Panc1 (cell line): ENCODE data around the gene KLHL11. TPM values are rescaled to one million over a fixed set of nuclear protein-coding genes. Genes with fewer than 3 reads are reported as not detected.

Experiments used
- ATAC-seq: fragments of 200-7000 bp; cut with Tn5 transposase; 2 replicates; pipeline ENCODE4 v1.9.1; 2020; ENCODE audit warnings: mild to moderate bottlenecking, moderate library complexity
- BruUV-seq: library from RNA; stranded (reverse); fragments of 400-500 nt; replicated peaks from 2 replicates; lab custom pipeline; 2021; lab: Mats Ljungman, UMichigan
- CTCF ChIA-PET: fragments of 300-600 bp; sonication (Branson Sonifier 250); formaldehyde crosslinking; loops from one replicate; lab custom pipeline; 2022; ENCODE audit warnings: antibody characterized with exemption; lab: Charles Lee
- POLR2A ChIA-PET: fragments of 300-600 bp; sonication (Branson Sonifier 250); formaldehyde crosslinking; loops from one replicate; lab custom pipeline; 2022; ENCODE audit warnings: antibody characterized with exemption; lab: Charles Lee
- DNase-seq: peaks from one replicate; pipeline ENCODE4 v3.0.0-alpha.2; 2010; ENCODE audit warnings: low read depth, low spot score
- H3K27ac ChIP-seq: 2 replicates; pipeline ENCODE4 v1.5.1; 2011; ENCODE audit warnings: mild to moderate bottlenecking, low read length, inconsistent platforms
- H3K27me3 ChIP-seq: fragments of 200-500 bp; sonication (Bioruptor generic); 2 replicates; pipeline ENCODE4 v1.6.0; 2014; ENCODE audit warnings: low read length, inconsistent platforms; ENCODE audit not compliant: control insufficient read depth, insufficient read depth
- H3K36me3 ChIP-seq: fragments of 200-500 bp; sonication (Bioruptor generic); 2 replicates; pipeline ENCODE4 v1.5.1; 2014; ENCODE audit warnings: inconsistent platforms, mild to moderate bottlenecking, low read length, moderate library complexity; ENCODE audit not compliant: control insufficient read depth, insufficient read depth
- H3K4me1 ChIP-seq: 2 replicates; pipeline ENCODE4 v1.5.1; 2011; ENCODE audit warnings: inconsistent platforms, mild to moderate bottlenecking, low read length, moderate library complexity; ENCODE audit not compliant: control insufficient read depth, insufficient read depth
- H3K4me3 ChIP-seq, 2 experiments: 2 replicates each; pipeline ENCODE4 v1.5.1; 2011 to 2012; ENCODE audit warnings: low read depth in 2 of 2, low read length in 2 of 2, mild to moderate bottlenecking in 2 of 2, inconsistent platforms in 1 of 2, moderate library complexity in 1 of 2
- H3K9me3 ChIP-seq: fragments of 200-500 bp; sonication (Bioruptor generic); 2 replicates; pipeline ENCODE4 v1.5.1; 2014; ENCODE audit warnings: low read depth, mild to moderate bottlenecking, inconsistent platforms, low read length, moderate library complexity; ENCODE audit not compliant: control insufficient read depth, insufficient read depth
- CTCF ChIP-seq: fragments of 450-650 bp; IDR thresholded peaks from 2 replicates; pipeline ENCODE4 v1.5.1; 2017; ENCODE audit warnings: mild to moderate bottlenecking
- POLR2AphosphoS5 ChIP-seq: IDR thresholded peaks from 2 replicates; pipeline ENCODE4 v1.6.1; 2012; ENCODE audit warnings: mild to moderate bottlenecking, low read depth, low read length, moderate library complexity
- REST ChIP-seq, 2 experiments: IDR thresholded peaks; 2 replicates each; pipeline ENCODE4 v1.6.1; 2011 to 2012; ENCODE audit warnings: low read depth in 2 of 2, control low read depth in 1 of 2, low read length in 1 of 2, mild to moderate bottlenecking in 1 of 2, moderate library complexity in 1 of 2; ENCODE audit not compliant: insufficient read depth in 1 of 2
- SIN3A ChIP-seq: IDR thresholded peaks from 2 replicates; pipeline ENCODE4 v1.6.1; 2012; ENCODE audit warnings: low read depth, mild to moderate bottlenecking, low read length, moderate library complexity, borderline replicate concordance; ENCODE audit not compliant: insufficient read depth
- TCF7L2 ChIP-seq: IDR thresholded peaks from 2 replicates; pipeline ENCODE4 v1.6.1; 2011; ENCODE audit warnings: mild to moderate bottlenecking, low read depth, low read length, inconsistent platforms
- in situ Hi-C: cut with HindIII; loops from 2 replicates; pipeline ENCODE4 v1.10.0; 2016; ENCODE audit warnings: low sequenced_read_pairs, low pct_unique_long_range_greater_than_20kb
- intact Hi-C: fragments of 100-400 bp; cut with micrococcal nuclease; formaldehyde crosslinking; loops from one replicate; pipeline ENCODE4 v1.10.0; 2022; ENCODE audit not compliant: unreplicated experiment
- total RNA-seq: library from RNA; stranded (reverse); gene quantifications from one replicate; pipeline ENCODE4 v1.2.1, GENCODE V29; 2021; ENCODE audit not compliant: unreplicated experiment

KLHL11 gene
- total RNA-seq, 1 experiment from 2014 or later: 12.5 TPM

GRCh38 chr17:41837761-41838538, 27.3 kb downstream of the KLHL11 start, which contains the start of gene KLHL10:
TSS of gene KLHL10 (plus strand) at chr17:41837825. CDS start at chr17:41837933, 108 bp downstream.
- no peak for DNase-seq
- Histone ChIP-seq H3K9me3 (no peaks in the 10 kb centered on the region), H3K27me3 (no peaks in the 10 kb centered on the region), H3K4me3 (peak within 1 kb of the TSS; percentile 75 to 88), H3K36me3 (no peaks in the 10 kb centered on the region), H3K27ac (peak within 1 kb of the TSS; percentile 25; the same call in 1 of the 2 replicates), H3K4me1 (peaks cover 7% of the 10 kb centered on the region)
- ATAC-seq: no peak
- no peak for TF ChIP-seq POLR2AphosphoS5
- TF ChIP-seq TCF7L2: no peak
- TF ChIP-seq SIN3A: no peak
- no peak for TF ChIP-seq REST (IDR thresholded peaks at IDR 0.05; ENCODE audit: insufficient read depth in 1 of 2, low read depth in 2 of 2, low read length in 1 of 2)
- no peak for TF ChIP-seq CTCF
- BruUV-seq: no TSS peak
- in situ Hi-C loops (no loop called here), intact Hi-C loops (no loop called here)
- CTCF ChIA-PET: no interaction called here
- POLR2A ChIA-PET: no interaction called here

GRCh38 chr17:41836550-41837196, 28.6 kb downstream of the KLHL11 start:
- H3K4me3 ChIP-seq: peak overlapping the region; percentile 75 to 88
- no peaks in the 10 kb centered on the region for H3K9me3 ChIP-seq
- no peaks in the 10 kb centered on the region for H3K27me3 ChIP-seq
- CTCF ChIA-PET: no interaction called here
- POLR2A ChIA-PET: no interaction called here
- in situ Hi-C loops (no loop called here), intact Hi-C loops (no loop called here)
- no peaks in the 10 kb centered on the region for H3K36me3 ChIP-seq
- BruUV-seq: no TSS peak
- DNase-seq (no peak), ATAC-seq (no peak)
- TF ChIP-seq TCF7L2 (no peak), POLR2AphosphoS5 (no peak), SIN3A (no peak; the same call in 1 of the 2 replicates), CTCF (no peak), REST (IDR thresholded peaks at IDR 0.05; ENCODE audit: insufficient read depth in 1 of 2, low read depth in 2 of 2, low read length in 1 of 2) (no peak)
- peak overlapping the region; percentile 25; the same call in 1 of the 2 replicates for H3K27ac ChIP-seq
- peaks cover 7% of the 10 kb centered on the region for H3K4me1 ChIP-seq
